HepG2 (cell line): Measurements from ENCODE around the gene RAB3A. TPM values are rescaled to one million over a fixed set of nuclear protein-coding genes. Genes with fewer than 3 reads are reported as not detected.

Experiments used
- ATAC-seq: fragments of 200-7000 bp; cut with Tn5 transposase; 3 replicates; pipeline ENCODE4 v1.9.1; 2020; ENCODE audit warnings: mild to moderate bottlenecking, moderate library complexity
- BruUV-seq: library from RNA; stranded (reverse); fragments of 400-500 nt; replicated peaks from 2 replicates; lab custom pipeline; 2021; lab: Mats Ljungman, UMichigan
- CTCF ChIA-PET: fragments of 300-600 bp; formaldehyde crosslinking; extraction: SDS; loops from one replicate; lab custom pipeline; 2021; ENCODE audit warnings: low total read pairs, inconsistent platforms, low intra/inter-chr PET ratio; lab: Yijun Ruan, JAX
- POLR2A ChIA-PET: fragments of 350-600 bp; sonication (Branson Sonifier 250); formaldehyde crosslinking; loops from one replicate; lab custom pipeline; 2020; ENCODE audit warnings: antibody characterized with exemption, inconsistent platforms; lab: Yijun Ruan, JAX
- DNase-seq: peaks from one replicate; pipeline ENCODE4 v3.0.0-alpha.2; 2015; ENCODE audit warnings: low spot score
- FAIRE-seq: peaks from 3 replicates; lab custom pipeline; 2011; peaks lifted over from hg19 to GRCh38; lab: Jason Lieb, UNC
- H2AFZ ChIP-seq: one replicate; pipeline ENCODE4 v1.6.1; 2011; ENCODE audit warnings: low read length, inconsistent platforms
- H3K27ac ChIP-seq: fragments of 300-600 bp; 3 replicates; pipeline ENCODE4 v1.8.0; 2011; ENCODE audit warnings: mixed run types, mild to moderate bottlenecking, mixed read lengths, low read length, inconsistent platforms; ENCODE audit not compliant: insufficient read depth; ENCODE audit errors: extremely low read length
- H3K27me3 ChIP-seq, 2 experiments: fragments of 200-600 bp in 1 of 2; 2 replicates in 1 of 2; 3 replicates in 1 of 2; pipeline versions ENCODE4 v1.6.0 to v1.8.0; 2011; ENCODE audit warnings: low read length in 2 of 2, mild to moderate bottlenecking in 2 of 2, moderate library complexity in 2 of 2, inconsistent platforms in 1 of 2; ENCODE audit not compliant: insufficient read depth in 2 of 2, control insufficient read depth in 1 of 2
- H3K36me3 ChIP-seq, 2 experiments: fragments of 200-600 bp in 1 of 2; replicated peaks in 1 of 2; 2 replicates in 1 of 2; 3 replicates in 1 of 2; pipeline versions ENCODE4 v1.5.1 to v1.8.0; 2011; ENCODE audit warnings: low read length in 2 of 2, inconsistent platforms in 1 of 2; ENCODE audit not compliant: insufficient read depth in 2 of 2, control insufficient read depth in 1 of 2
- H3K4me1 ChIP-seq: 2 replicates; pipeline ENCODE4 v1.5.1; 2012; ENCODE audit warnings: low read length, inconsistent platforms; ENCODE audit not compliant: insufficient read depth
- H3K4me2 ChIP-seq: 2 replicates; pipeline ENCODE4 v1.6.0; 2011; ENCODE audit warnings: low read depth, low read length, inconsistent platforms
- H3K4me3 ChIP-seq, 3 experiments: fragments of 200-600 bp in 1 of 3; sonication (generic), shearing (Covaris generic) in 1 of 3; replicated peaks in 1 of 3; 2 replicates each; pipeline ENCODE4 v1.5.1; 2011 to 2016; ENCODE audit warnings: low read length in 3 of 3, inconsistent platforms in 2 of 3, low read depth in 2 of 3, mild to moderate bottlenecking in 2 of 3, control low read depth in 1 of 3, mixed read lengths in 1 of 3; ENCODE audit not compliant: insufficient read depth in 1 of 3
- H3K79me2 ChIP-seq: one replicate; pipeline ENCODE4 v1.6.1; 2011; ENCODE audit warnings: low read length, inconsistent platforms; ENCODE audit not compliant: insufficient read depth
- H3K9ac ChIP-seq: 2 replicates; pipeline ENCODE4 v1.6.0; 2011; ENCODE audit warnings: mild to moderate bottlenecking, low read depth, low read length, inconsistent platforms; ENCODE audit not compliant: insufficient read depth
- H3K9me3 ChIP-seq: 2 replicates; pipeline ENCODE4 v1.5.1; 2012; ENCODE audit warnings: mild to moderate bottlenecking, low read length
- H4K20me1 ChIP-seq: 2 replicates; pipeline ENCODE4 v1.6.0; 2011; ENCODE audit warnings: inconsistent platforms, mild to moderate bottlenecking, low read length, moderate library complexity; ENCODE audit not compliant: insufficient read depth
- DMAP1 ChIP-seq: IDR thresholded peaks from 2 replicates; pipeline ENCODE4 v1.6.1; 2016
- GABPB1 ChIP-seq: IDR thresholded peaks from 2 replicates; pipeline ENCODE4 v1.6.1; 2016; ENCODE audit warnings: mild to moderate bottlenecking, missing genetic modification reagents, moderate library complexity, missing compliant biosample characterization
- GZF1 ChIP-seq: sonication (generic); formaldehyde crosslinking; IDR thresholded peaks from 2 replicates; pipeline ENCODE4 v1.5.1; 2020; ENCODE audit warnings: mild to moderate bottlenecking, missing genetic modification reagents
- KLF15 ChIP-seq: sonication (generic); formaldehyde crosslinking; IDR thresholded peaks from 2 replicates; pipeline ENCODE4 v1.8.1; 2023; ENCODE audit warnings: borderline replicate concordance, mild to moderate bottlenecking, inconsistent platforms, missing genetic modification reagents, mixed read lengths
- LCORL ChIP-seq, 2 experiments: fragments of 450-650 bp in 1 of 2; sonication (generic) in 1 of 2; formaldehyde crosslinking in 1 of 2; IDR thresholded peaks; 2 replicates each; pipeline versions ENCODE4 v1.5.0 to v1.6.1; 2017 to 2020; ENCODE audit warnings: antibody characterized with exemption in 1 of 2, missing genetic modification reagents in 1 of 2
- MAFG ChIP-seq: sonication (generic); formaldehyde crosslinking; IDR thresholded peaks from 2 replicates; pipeline ENCODE4 v1.5.1; 2020; ENCODE audit warnings: mild to moderate bottlenecking, missing genetic modification reagents
- MYNN ChIP-seq: sonication (generic); formaldehyde crosslinking; IDR thresholded peaks from 2 replicates; pipeline ENCODE4 v1.4.0; 2020; ENCODE audit warnings: mild to moderate bottlenecking, low read depth, missing genetic modification reagents
- PBX3 ChIP-seq: sonication (generic); formaldehyde crosslinking; IDR thresholded peaks from 2 replicates; pipeline ENCODE4 v1.8.1; 2023; ENCODE audit warnings: missing genetic modification reagents, inconsistent platforms, borderline replicate concordance
- SOX6 ChIP-seq, 2 experiments: fragments of 450-650 bp in 1 of 2; sonication (generic) in 1 of 2; formaldehyde crosslinking in 1 of 2; IDR thresholded peaks; 2 replicates each; pipeline versions ENCODE4 v1.4.0 to v1.6.1; 2017 to 2020; ENCODE audit warnings: antibody characterized with exemption in 1 of 2, mild to moderate bottlenecking in 1 of 2, missing genetic modification reagents in 1 of 2
- SP1 ChIP-seq, 2 experiments: fragments of 450-650 bp in 1 of 2; sonication (generic) in 1 of 2; formaldehyde crosslinking in 1 of 2; IDR thresholded peaks; 2 replicates each; pipeline versions ENCODE4 v1.4.0 to v1.6.1; 2016 to 2020; ENCODE audit warnings: missing genetic modification reagents in 1 of 2
- UBTF ChIP-seq: sonication (generic); formaldehyde crosslinking; IDR thresholded peaks from 2 replicates; pipeline ENCODE4 v1.4.0; 2020; ENCODE audit warnings: mild to moderate bottlenecking, missing genetic modification reagents
- ZBTB8A ChIP-seq: sonication (generic); formaldehyde crosslinking; IDR thresholded peaks from 2 replicates; pipeline ENCODE4 v1.4.0; 2020; ENCODE audit warnings: mild to moderate bottlenecking, low read depth, missing genetic modification reagents, borderline replicate concordance
- ZNF263 ChIP-seq: sonication (generic); formaldehyde crosslinking; IDR thresholded peaks from 2 replicates; pipeline ENCODE4 v1.4.0; 2020; ENCODE audit warnings: missing genetic modification reagents
- ZNF572 ChIP-seq: sonication (generic); formaldehyde crosslinking; IDR thresholded peaks from 2 replicates; pipeline ENCODE4 v1.5.1; 2020; ENCODE audit warnings: mild to moderate bottlenecking, missing genetic modification reagents
- ZNF577 ChIP-seq: sonication (generic); formaldehyde crosslinking; IDR thresholded peaks from 2 replicates; pipeline ENCODE4 v1.4.0; 2020; ENCODE audit warnings: mild to moderate bottlenecking, low read depth, missing genetic modification reagents, borderline replicate concordance
- WGBS: methylation state at CpG from one replicate; pipeline ENCODE4 v1.1.6; 2017; ENCODE audit warnings: low lambda C conversion rate; 5-methylcytosine and 5-hydroxymethylcytosine counted together
- in situ Hi-C: cut with HindIII; loops from 2 replicates; pipeline ENCODE4 v1.10.0; 2017; ENCODE audit warnings: low pct_unique_long_range_greater_than_20kb; ENCODE audit not compliant: extremely low pct_ligation_motif_present
- intact Hi-C: fragments of 100-400 bp; cut with micrococcal nuclease; formaldehyde crosslinking; loops from one replicate; pipeline ENCODE4 v1.10.0; 2022; ENCODE audit not compliant: unreplicated experiment
- polyA plus RNA-seq, 8 experiments: library from polyadenylated mRNA; depleted of rRNA in 3 of 8; stranded (reverse) in 7 of 8; unstranded in 1 of 8; fragments of >200 nt; fragmentation: Illumina TruSeq in 4 of 8; extraction: Trizol in 4 of 8; gene quantifications; 2 replicates each; pipeline versions ENCODE4 v1.2.1 to v1.2.3, GENCODE V29; 2011 to 2016; ENCODE audit warnings: low read depth in 4 of 8, missing spikeins in 1 of 8, mixed read lengths in 1 of 8; ENCODE audit not compliant: insufficient read depth in 1 of 8
- total RNA-seq, 5 experiments: library from RNA; depleted of rRNA; stranded (reverse); fragments of >200 nt; fragmentation: Illumina TruSeq; extraction: Trizol; gene quantifications; 2 replicates each; pipeline ENCODE4 v1.2.3, GENCODE V29; 2016; ENCODE audit warnings: low read depth in 1 of 5
- TF ChIP-seq, protein P1 (sequence below): sonication (generic); formaldehyde crosslinking; IDR thresholded peaks from 2 replicates; pipeline ENCODE4 v1.4.0; 2020; ENCODE audit warnings: missing genetic modification reagents, borderline replicate concordance

RAB3A gene
- total and polyA plus RNA-seq, 2 of the 13 experiments (the other 11 are each of a cell fraction or from before 2014, with no cell fraction given) = 0.58 to 0.98 TPM

- Histone ChIP-seq H3K27me3 (no peaks in the 10 kb centered on the region; a peak in 1 of 5 replicates), H2AFZ (no peak overlapping the region)
- TF ChIP-seq MAFG (CRISPR knock-in tag) (0 out of 2 replicates have a peak, but pooled peaks have one; percentile 32), LCORL (IDR thresholded peaks at IDR 0.05) (no peak), LCORL (CRISPR knock-in tag; IDR thresholded peaks at IDR 0.05) (peak; percentile 77; the same call in 1 of the 2 replicates), ZNF572 (CRISPR knock-in tag) (no peak), GZF1 (CRISPR knock-in tag) (0 out of 2 replicates have a peak, but pooled peaks have one; percentile 17), GABPB1 (CRISPR knock-in tag) (peak; percentile 35; the same call in 1 of the 2 replicates), DMAP1 (0 out of 2 replicates have a peak, but pooled peaks have one; percentile 10), ZNF577 (0 out of 2 replicates have a peak, but pooled peaks have one; percentile 28), UBTF (0 out of 2 replicates have a peak, but pooled peaks have one; percentile 3), KLF15 (0 out of 2 replicates have a peak, but pooled peaks have one; percentile 16), PBX3 (CRISPR knock-in tag) (no peak), ZNF263 (CRISPR knock-in tag) (no peak), MYNN (CRISPR knock-in tag) (0 out of 2 replicates have a peak, but pooled peaks have one; percentile 41), SOX6 (IDR thresholded peaks at IDR 0.05) (no peak), SOX6 (CRISPR knock-in tag; IDR thresholded peaks at IDR 0.05) (no peak), SP1 (IDR thresholded peaks at IDR 0.05) (no peak), SP1 (CRISPR knock-in tag; IDR thresholded peaks at IDR 0.05) (no peak), ZBTB8A (CRISPR knock-in tag) (0 out of 2 replicates have a peak, but pooled peaks have one; percentile 36)
- TF ChIP-seq, protein P1, sequence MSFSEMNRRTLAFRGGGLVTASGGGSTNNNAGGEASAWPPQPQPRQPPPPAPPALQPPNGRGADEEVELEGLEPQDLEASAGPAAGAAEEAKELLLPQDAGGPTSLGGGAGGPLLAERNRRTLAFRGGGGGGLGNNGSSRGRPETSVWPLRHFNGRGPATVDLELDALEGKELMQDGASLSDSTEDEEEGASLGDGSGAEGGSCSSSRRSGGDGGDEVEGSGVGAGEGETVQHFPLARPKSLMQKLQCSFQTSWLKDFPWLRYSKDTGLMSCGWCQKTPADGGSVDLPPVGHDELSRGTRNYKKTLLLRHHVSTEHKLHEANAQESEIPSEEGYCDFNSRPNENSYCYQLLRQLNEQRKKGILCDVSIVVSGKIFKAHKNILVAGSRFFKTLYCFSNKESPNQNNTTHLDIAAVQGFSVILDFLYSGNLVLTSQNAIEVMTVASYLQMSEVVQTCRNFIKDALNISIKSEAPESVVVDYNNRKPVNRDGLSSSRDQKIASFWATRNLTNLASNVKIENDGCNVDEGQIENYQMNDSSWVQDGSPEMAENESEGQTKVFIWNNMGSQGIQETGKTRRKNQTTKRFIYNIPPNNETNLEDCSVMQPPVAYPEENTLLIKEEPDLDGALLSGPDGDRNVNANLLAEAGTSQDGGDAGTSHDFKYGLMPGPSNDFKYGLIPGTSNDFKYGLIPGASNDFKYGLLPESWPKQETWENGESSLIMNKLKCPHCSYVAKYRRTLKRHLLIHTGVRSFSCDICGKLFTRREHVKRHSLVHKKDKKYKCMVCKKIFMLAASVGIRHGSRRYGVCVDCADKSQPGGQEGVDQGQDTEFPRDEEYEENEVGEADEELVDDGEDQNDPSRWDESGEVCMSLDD (CRISPR knock-in tag) = peak; percentile 42; the same call in 1 of the 2 replicates
These were observed 50.2 kb downstream of the RAB3A start for GRCh38 chr19:18153556-18154134.

More at GRCh38 chr19:18153556-18154134, 50.2 kb downstream of the RAB3A start:
- H3K79me2 ChIP-seq = peaks cover 18% of the 10 kb centered on the region
- H3K4me1 ChIP-seq = peaks cover 56% of the 10 kb centered on the region
- TSS peak; percentile 42 for BruUV-seq
- H3K27ac ChIP-seq = peak overlapping the region; percentile 94
- POLR2A ChIA-PET = interaction anchor here (0.9 to 1.4 kb wide), 15 partner anchors 15 to 169 kb away, joined by 3 to 16 read pairs (median 5); partner anchors contain the start of genes LSM4 and MPV17L2
- ATAC-seq = no peak; the same call in 2 of the 3 replicates
- H3K4me2 ChIP-seq = peak overlapping the region; percentile 93
- intact Hi-C loops (loop anchor here (1.0 kb wide), 2 partner anchors 17 to 40 kb away; no protein-coding TSS in a partner anchor), in situ Hi-C loops (loop anchor here (5.0 kb wide), 1 partner anchor 41 kb away; no protein-coding TSS in a partner anchor)
- peak overlapping the region; percentile 73 to 98 (median 98) for H3K4me3 ChIP-seq
- 0 out of 2 replicates have a peak, but pooled peaks cover 11% of the 10 kb centered on the region for H4K20me1 ChIP-seq
- WGBS = 0% methylated on average over 4 of the region's 38 CpGs
- H3K36me3 ChIP-seq = peaks cover 6 to 18% of the 10 kb centered on the region in 2 experiments; a peak in 4 of 5 replicates
- CTCF ChIA-PET = no interaction called here
- no peak for DNase-seq
- FAIRE-seq = no peak
- peak overlapping the region; percentile 99 for H3K9ac ChIP-seq
- H3K9me3 ChIP-seq = no peaks in the 10 kb centered on the region
